GM21515 (cell line): Measurements from ENCODE around the gene NUP214.
"Not testable (repeated sequence)": the region's sequence is repeated elsewhere in the genome, so short reads cannot be mapped to it uniquely, and the experiment has no call there.

Experiments
- ATAC-seq: cut with Tn5 transposase; IDR thresholded peaks from one replicate; pipeline ENCODE4 v1.9.1; 2021; ENCODE audit not compliant: unreplicated experiment

NUP214 gene

DNA sequence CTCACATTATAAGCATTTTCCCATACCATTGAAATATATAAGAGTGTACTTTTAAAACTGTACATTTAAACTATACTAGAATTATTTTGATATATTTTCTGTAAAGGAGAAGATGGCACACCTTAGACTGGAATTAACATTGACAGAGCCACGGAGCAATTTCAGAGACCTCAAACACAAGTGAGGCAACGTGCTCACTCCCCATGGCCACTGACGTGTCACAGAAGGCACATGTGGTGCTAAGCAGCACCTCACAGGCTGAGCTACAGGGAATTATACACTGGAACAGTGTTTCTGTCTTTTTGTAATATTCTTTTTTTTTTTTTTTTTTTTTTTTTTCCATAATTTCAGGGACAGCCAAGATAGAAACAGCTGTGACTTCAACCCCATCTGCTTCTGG lies 66.5 kb downstream of the NUP214 start:
- ATAC-seq, result no peak

DNA sequence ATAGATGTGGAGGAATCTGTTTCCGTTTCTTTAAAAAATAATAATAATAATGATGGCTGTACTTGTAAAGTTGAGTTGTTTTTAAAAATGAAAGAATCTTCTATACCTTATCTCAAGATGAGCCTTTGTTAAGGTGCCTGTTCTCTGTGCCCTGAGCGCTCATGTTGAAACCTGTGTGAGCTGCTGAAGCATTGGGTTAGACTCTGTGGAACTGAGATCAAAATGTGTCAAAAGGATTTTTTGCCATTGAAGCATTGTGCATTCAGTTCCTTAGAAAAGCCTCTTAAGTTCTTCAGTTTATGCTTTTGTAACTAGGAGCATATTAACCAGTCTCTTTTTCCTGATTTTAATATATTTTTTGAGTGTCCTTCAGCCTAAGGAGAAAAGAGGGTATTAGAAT lies 67.7 kb downstream of the NUP214 start:
- no peak for ATAC-seq

DNA sequence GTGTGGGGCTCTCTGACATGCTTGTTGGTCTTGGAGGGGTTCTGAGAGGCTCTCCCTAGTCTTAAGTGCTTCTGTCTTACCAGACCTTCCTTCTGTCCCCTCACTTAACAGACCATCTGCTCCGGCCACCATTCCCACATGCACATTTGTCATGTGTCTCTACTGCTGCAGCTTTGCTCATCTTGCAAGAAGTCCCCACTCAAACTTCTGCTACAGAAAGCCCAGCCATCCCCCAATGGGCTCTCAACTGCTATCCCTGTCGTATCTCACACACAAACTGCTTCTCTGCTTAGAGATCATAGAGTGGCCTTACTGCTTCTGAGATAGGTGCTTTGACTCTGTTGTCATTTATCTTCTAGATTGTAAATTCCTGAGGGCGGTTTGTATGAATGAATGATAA lies 69.4 kb downstream of the NUP214 start:
- no peak for ATAC-seq

DNA sequence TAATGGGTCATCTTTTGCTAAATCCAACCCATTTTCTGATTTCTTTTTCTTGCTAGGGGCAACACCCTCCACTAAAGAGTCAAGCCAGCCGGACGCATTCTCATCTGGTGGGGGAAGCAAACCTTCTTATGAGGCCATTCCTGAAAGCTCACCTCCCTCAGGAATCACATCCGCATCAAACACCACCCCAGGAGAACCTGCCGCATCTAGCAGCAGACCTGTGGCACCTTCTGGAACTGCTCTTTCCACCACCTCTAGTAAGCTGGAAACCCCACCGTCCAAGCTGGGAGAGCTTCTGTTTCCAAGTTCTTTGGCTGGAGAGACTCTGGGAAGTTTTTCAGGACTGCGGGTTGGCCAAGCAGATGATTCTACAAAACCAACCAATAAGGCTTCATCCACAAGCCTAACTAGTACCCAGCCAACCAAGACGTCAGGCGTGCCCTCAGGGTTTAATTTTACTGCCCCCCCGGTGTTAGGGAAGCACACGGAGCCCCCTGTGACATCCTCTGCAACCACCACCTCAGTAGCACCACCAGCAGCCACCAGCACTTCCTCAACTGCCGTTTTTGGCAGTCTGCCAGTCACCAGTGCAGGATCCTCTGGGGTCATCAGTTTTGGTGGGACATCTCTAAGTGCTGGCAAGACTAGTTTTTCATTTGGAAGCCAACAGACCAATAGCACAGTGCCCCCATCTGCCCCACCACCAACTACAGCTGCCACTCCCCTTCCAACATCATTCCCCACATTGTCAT lies 72.0 kb downstream of the NUP214 start:
- ATAC-seq, result no peak

DNA sequence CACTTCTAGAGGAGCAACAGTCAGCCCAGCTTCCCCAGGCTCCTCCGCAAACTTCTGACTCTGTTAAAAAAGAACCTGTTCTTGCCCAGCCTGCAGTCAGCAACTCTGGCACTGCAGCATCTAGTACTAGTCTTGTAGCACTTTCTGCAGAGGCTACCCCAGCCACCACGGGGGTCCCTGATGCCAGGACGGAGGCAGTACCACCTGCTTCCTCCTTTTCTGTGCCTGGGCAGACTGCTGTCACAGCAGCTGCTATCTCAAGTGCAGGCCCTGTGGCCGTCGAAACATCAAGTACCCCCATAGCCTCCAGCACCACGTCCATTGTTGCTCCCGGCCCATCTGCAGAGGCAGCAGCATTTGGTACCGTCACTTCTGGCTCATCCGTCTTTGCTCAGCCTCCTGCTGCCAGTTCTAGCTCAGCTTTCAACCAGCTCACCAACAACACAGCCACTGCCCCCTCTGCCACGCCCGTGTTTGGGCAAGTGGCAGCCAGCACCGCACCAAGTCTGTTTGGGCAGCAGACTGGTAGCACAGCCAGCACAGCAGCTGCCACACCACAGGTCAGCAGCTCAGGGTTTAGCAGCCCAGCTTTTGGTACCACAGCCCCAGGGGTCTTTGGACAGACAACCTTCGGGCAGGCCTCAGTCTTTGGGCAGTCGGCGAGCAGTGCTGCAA lies 72.8 kb downstream of the NUP214 start:
- ATAC-seq, result no peak

DNA sequence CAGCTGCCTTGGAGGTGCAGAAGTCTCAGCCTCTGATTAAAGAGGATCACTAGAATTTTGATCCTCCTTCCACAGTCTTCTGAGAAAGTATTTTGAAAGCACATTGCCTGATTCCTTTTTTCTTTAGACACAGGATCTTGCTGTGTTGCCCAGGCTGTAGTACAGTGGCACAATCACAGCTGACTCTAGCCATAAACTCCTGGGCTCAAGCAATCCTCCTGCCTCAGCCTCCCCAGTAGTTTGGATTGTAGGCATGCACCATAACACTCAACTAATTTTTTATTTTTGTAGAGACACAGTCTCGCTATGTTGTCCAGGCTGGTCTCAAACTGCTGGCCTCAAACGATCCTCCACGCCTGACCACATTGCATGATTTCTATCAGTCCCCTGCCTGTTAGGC lies 76.5 kb downstream of the NUP214 start:
- no peak for ATAC-seq

DNA sequence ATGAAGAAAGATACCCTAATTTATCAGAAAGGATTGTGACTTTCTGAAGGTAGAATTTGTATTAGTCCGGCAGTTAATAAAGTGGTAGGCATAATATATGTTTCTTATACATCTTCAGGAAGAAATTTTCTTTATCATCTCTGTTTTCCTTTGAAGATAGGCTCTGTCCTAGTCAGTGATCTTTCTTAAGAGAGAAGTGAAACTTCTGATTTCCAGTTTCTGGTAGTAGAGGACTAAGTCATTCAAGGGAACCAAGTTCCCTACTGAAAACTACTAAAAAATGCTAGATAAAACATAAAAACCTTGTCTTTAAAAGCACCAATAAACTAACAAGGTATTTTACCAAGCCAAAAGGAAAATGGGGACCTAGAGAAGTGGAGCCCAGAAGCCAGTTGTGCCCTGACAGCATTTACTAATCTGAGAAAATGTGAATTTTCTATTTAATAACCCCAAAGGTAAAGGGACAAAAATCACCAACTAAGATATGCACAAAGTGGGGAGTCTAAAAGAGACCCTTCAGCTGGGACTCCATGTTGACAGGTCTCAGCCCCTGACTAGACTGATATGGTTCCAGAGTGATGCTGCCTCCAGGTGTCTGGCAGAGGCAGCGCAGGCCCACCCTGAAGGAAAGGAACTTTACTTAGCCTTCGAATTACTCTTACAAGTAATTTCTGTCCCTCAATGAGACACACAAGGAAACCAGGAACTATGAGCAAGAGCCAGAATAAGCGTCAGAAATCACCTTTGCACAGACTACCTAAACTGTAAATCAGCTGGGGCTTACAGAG lies 78.2 kb downstream of the NUP214 start:
- ATAC-seq, result no peak

DNA sequence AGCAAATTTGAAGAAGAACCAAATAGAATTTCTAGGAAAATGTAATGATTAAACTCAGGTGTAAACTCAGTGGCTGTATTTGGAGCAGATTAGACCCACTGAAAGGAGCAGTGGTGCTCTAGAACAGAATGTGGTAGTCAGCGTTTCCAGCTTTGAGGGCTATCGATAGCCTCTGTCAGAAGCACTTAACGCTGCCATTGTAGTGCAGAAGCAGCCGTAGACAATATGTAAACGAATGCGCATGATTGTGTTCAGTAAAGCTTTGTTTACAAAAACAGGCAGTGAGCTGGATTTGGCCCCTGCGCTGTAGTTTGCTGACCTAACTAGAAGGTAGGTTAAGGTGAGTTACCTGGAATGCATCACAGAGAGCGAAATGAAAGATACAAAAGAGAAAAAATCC lies 78.9 kb downstream of the NUP214 start:
- no peak for ATAC-seq

DNA sequence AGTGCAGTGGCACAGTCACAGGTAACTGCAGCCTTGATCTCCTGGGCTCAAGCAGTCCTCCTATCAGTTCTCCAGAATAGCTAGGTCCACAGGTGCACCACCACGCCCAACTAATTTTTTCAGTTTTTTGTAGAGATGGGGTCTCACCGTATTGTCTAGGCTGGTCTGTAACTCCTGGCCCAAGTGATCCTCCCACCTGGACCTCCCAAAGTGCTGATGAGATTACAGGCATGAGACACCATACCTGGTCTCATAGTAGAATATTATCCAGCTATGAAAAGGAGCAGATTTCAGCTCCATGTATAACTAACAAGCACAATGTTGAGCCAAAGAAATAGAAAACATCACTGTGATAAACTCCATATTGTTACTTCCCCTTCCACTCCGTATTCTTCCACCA lies 81.1 kb downstream of the NUP214 start:
- ATAC-seq, result no peak

DNA sequence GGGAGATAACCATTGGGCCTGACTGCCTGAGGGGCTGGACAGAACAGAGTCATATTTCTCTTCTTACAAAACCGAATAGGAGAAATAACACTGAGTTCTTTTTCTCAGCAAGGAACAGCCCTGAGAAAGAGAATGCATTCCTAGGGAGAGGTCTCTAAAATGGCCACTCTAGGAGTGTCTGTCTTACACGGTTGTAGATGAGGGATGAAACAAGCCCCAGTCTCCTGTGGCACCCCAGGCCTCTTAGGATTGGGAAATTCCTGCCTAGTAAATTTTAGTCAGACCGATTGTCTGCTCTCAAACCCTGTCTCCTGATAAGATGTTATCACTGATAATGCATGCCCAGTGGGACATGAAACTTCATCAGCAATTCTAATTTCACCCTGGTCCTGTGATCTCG lies 86.5 kb downstream of the NUP214 start:
- ATAC-seq, result not testable (repeated sequence)

DNA sequence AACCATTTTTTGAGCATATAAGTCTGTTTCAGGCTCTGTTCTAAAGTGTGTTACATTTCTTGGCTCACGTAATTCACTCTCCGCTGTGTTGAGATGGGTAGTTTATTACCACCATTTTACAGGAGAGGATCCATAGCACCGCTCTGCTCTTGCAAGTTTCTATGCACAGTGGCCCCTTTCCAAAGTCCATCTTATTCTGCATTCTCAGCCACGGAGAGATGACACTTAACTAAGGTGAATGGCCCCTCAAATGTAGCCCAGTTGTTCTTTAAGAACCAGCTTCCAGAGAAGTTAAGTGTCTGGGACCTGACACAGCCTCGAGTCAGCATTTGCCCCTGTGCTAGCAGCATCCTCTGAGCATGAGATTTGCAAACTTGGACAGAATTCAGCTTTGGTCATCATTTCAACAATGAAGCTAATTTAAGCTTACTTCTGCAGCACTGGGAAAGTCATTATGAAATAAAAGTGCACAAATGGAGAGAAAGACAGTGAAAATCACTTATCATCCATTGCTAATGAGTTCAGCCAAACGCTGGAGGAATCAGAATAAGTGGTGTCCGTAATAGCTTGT lies 89.0 kb downstream of the NUP214 start:
- no peak for ATAC-seq

DNA sequence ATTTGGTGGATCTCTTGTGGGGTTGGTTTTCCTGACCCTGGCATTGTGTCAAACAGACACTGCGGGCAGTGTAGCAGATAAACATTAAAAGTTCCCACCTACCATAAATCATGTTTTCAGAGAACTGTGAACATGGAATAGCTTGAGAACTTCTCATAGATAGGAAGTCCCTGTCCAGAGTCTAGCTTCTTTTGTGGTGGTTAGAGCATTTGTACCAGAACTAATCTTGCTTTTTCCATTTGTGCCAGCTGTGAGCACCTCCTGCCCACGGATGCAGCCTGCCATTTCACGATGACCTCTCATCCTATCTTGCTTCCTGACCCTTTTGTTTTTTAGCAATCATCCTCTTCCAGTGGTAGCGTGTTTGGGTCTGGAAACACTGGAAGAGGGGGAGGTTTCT lies 89.5 kb downstream of the NUP214 start:
- no peak for ATAC-seq

DNA sequence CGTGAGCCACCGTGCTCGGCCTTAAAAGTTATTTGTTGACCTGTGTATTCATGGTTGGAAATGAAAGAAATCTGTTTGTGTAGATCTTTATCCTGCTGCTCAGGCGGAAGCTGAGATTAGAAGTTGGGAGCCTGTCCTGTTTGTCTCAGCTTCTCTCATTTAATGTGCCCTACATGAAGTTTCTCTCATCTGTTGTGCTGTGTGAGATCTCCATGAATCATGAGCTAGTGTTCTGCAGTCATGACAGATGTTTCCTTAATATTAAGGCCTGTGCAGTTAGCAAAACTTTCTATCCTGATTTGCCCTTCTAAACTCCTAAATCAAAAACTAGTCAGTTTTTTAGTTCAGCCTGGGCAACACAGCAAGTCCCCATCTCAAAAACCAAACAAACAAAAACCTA lies 91.4 kb downstream of the NUP214 start:
- ATAC-seq, result no peak

DNA sequence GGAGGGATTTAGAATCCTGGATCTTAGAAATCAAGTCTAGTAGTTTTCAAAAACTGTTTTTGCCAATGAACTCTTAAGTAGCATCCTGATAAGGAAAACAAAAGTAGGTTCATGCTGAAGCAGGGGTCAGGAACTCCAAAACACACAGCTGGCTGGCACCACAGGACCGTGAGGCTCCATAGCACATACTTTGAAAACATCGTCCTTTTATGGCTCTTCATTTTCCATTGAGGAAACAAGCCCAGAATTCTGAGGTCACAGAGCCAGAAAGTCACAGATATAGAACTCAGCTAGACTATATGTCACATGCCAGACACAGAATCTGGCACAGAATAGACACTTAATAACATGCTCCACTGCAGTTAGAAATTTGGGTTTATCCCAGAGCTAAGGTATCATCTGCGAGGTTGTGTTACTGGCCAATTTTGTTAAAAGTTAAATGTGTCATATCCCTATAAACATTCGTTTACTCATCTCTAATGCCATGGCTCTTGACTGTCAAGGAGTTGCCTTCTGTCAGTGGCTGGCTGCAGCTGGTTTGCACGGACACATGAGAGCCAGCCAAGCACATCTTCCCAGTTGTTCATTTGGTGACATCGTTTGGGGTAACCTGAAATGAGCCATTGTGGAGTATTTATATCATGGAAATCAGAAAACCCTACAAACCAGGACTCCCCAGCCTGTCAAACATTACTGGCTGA lies 92.1 kb downstream of the NUP214 start:
- ATAC-seq, result no peak

DNA sequence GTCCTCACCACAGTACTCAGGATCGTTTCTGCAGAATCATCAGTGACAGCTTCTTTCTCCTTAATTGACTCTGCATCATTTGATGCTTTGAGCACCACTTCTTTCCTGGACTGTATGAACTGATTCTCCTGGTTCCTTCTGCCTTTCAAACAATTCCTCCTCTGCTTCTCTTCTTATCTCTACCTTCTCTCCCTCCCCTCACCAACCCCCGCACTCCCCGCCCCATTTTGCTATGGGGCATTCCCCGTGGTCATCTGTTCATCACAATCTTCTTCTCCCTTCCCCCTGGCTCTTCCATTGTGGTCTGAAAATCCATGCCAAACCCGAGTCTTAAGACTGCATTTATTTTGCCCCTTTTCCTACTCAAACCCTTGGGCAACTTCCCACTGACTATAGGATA lies 93.0 kb downstream of the NUP214 start:
- no peak for ATAC-seq

DNA sequence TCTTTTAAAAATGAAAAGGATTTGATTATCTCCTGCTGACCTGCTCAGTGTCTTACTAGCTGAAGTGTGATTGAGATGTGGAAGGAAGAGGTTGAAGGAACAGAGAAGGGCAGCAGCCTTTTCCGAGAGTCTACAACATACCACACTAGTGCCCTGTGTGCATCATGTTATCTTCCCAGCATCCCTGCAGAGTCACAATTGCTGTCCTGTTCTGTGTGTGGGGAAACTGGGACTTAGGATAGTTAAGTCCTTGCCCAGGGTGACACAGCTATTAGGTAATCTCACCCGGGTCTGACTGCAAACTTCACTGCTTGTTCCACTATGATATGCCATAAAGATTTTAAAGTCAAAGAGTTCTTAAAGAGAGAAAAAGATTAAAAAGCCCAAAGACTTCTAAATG lies 95.1 kb downstream of the NUP214 start:
- ATAC-seq, result no peak

DNA sequence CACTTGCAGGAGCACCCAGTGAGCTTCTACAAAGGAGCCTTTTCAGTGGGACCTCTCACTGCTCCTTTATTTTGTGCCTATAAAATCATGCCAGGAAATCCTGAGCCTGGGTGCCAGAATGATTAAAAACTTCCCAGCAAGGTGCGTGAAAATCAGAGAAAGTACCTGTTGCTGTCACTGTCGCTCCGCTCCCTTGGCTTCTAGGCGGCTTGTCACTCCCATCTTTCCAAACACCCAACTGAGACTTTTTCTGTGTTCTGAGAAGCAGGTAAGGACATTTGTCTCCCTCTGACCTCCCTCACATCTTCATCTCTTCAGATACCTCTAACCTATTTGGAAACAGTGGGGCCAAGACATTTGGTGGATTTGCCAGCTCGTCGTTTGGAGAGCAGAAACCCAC lies 97.1 kb downstream of the NUP214 start:
- no peak for ATAC-seq

DNA sequence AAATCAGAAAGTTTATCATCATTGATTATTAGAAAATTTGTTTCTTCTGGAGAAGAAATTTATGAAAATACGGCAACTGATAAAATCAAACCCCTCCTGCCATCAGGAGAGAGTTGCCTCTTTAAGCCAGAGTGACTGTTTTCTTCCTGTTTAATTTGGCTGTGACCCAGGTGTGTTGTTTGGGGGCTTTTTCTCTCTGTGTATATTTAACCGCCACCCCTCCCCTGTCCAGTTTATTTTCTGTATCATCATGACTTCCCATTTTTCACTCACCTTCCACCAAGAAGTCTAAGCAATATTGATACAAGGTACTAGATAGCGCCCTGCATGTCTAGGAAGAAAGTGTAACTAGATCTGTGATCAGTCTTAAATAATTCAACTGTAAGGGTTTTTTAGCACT lies 100.8 kb downstream of the NUP214 start:
- ATAC-seq, result no peak

DNA sequence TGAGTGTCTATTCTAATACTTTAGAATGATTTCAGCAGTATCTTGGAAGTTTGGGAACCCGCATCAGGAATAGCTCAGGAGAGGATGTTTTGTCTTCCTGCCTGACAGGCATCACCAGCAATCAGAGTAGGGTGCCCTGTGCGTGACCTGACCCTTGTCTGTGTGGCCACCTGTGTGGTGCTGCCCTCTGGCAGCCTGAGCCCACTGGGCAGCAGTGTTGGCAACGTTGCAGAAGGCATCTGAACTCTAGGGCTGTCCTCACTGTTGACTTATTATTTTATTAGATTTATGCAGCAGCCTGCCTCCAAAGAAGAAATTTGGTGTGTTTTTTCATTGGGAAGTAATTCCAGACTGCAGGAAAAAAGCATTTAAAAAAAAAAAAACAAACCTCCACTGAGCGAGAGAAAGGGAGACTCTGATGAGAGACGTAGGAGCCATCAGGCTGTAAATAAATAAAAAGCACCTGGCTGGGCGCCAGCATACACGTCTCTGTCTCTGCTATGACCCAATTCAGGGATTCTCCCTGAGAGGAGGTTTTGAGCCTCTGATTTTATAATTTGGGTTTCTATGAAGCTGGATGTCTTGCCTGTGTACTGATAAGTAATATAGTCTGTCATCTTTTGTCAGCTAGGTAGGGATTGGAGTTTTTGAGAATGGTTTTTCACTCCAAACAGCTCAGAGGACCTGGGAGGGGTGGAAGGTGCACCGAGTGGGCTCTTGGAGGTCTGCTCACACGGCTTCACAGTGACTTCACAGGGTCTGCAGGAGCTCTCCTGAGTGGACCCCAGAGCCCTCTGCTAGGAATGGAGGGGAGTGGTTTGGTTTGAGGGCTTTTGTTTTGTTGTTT lies 101.9 kb downstream of the NUP214 start:
- no peak for ATAC-seq

DNA sequence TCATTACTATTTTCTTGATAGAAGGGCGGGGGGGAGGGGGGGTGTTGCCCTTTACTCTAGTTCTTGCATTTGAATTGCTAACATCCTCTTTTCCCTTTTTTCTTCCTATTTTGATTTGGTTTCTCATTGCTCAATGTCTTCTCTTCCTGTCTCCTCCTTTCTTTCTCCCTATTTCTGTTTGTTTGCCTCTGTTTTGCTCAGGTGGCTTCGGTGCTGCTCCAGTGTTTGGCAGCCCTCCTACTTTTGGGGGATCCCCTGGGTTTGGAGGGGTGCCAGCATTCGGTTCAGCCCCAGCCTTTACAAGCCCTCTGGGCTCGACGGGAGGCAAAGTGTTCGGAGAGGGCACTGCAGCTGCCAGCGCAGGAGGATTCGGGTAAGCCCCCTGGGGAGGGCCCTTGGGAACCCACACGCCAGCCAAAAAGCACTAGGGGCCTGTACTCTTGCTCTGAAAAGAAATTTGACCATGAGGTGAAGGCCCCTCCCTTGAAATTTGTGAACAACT lies 102.6 kb downstream of the NUP214 start:
- no peak for ATAC-seq
